KBM-7 (cell line): ENCODE results near the gene LHPP.
A peak's percentile ranks its signal among the peaks of the same experiment; 100 is the strongest.

Source experiments
- DNase-seq: peaks from one replicate; pipeline ENCODE4 v3.0.0-alpha.2; 2015
- in situ Hi-C: fragments of 300-500 bp; cut with MboI; formaldehyde crosslinking; loops from 2 replicates; pipeline ENCODE4 v1.14.3; 2020; ENCODE audit warnings: low sequenced_read_pairs, low pct_unique_long_range_greater_than_20kb, mixed read lengths

The LHPP gene

GRCh38 chr10:124558339-124559321 is 97.0 kb downstream of the LHPP start:
- no peak for DNase-seq
- in situ Hi-C loops, result no loop called here

- DNase-seq, result no peak
- in situ Hi-C loops, result no loop called here
Measured at GRCh38 chr10:124559372-124560132, 97.9 kb downstream of the LHPP start.

- in situ Hi-C loops, result no loop called here
- no peak for DNase-seq
Measured at GRCh38 chr10:124560377-124561105, 98.9 kb downstream of the LHPP start.

GRCh38 chr10:124561206-124561605 is 99.6 kb downstream of the LHPP start:
- in situ Hi-C loops, result no loop called here
- DNase-seq, result no peak

GRCh38 chr10:124562425-124563060 is 100.9 kb downstream of the LHPP start:
- no peak for DNase-seq
- in situ Hi-C loops, result no loop called here

- in situ Hi-C loops, result no loop called here
- DNase-seq, result no peak
Measured at GRCh38 chr10:124563320-124564040, 101.9 kb downstream of the LHPP start.

- no peak for DNase-seq
- in situ Hi-C loops, result no loop called here
Measured at GRCh38 chr10:124564881-124565280, 103.3 kb downstream of the LHPP start.

GRCh38 chr10:124565565-124566221 is 104.1 kb downstream of the LHPP start:
- DNase-seq, result peak; percentile 69
- in situ Hi-C loops, result no loop called here

- no peak for DNase-seq
- in situ Hi-C loops, result no loop called here
Measured at GRCh38 chr10:124566222-124566888, 104.7 kb downstream of the LHPP start.

- in situ Hi-C loops, result no loop called here
- DNase-seq, result no peak
Measured at GRCh38 chr10:124566981-124567835, 105.6 kb downstream of the LHPP start.

GRCh38 chr10:124568339-124568738 is 106.7 kb downstream of the LHPP start:
- in situ Hi-C loops, result no loop called here
- DNase-seq, result no peak

GRCh38 chr10:124568848-124569622 is 107.4 kb downstream of the LHPP start:
- DNase-seq, result no peak
- in situ Hi-C loops, result no loop called here

- peak; percentile 32 for DNase-seq
- in situ Hi-C loops, result no loop called here
Measured at GRCh38 chr10:124569623-124570470, 108.2 kb downstream of the LHPP start.

GRCh38 chr10:124570646-124571045 is 109.0 kb downstream of the LHPP start:
- in situ Hi-C loops, result no loop called here
- no peak for DNase-seq

GRCh38 chr10:124572751-124573150 is 111.1 kb downstream of the LHPP start:
- no peak for DNase-seq
- in situ Hi-C loops, result no loop called here
